Glutamatergic neuron (in vitro differentiated cells): Measurements from ENCODE around the gene LENG8. TPM values are rescaled to one million over a fixed set of nuclear protein-coding genes. Genes with fewer than 3 reads are reported as not detected.

ENCODE experiments used
- DNase-seq: peaks from one replicate; pipeline ENCODE4 v3.0.0; 2022
- H3K27ac Mint-ChIP-seq: one replicate; pipeline ENCODE4 v1.8.0; 2020; ENCODE audit warnings: mild to moderate bottlenecking, mixed read lengths, inconsistent platforms; ENCODE audit not compliant: unreplicated experiment
- H3K27me3 Mint-ChIP-seq: one replicate; pipeline ENCODE4 v1.8.0; 2020; ENCODE audit warnings: mild to moderate bottlenecking, moderate library complexity, mixed read lengths, inconsistent platforms; ENCODE audit not compliant: unreplicated experiment
- H3K36me3 Mint-ChIP-seq: one replicate; pipeline ENCODE4 v1.8.0; 2020; ENCODE audit warnings: mild to moderate bottlenecking, mixed read lengths, inconsistent platforms; ENCODE audit not compliant: unreplicated experiment
- H3K4me1 Mint-ChIP-seq: one replicate; pipeline ENCODE4 v1.8.0; 2020; ENCODE audit warnings: mild to moderate bottlenecking, low read depth, mixed read lengths, inconsistent platforms; ENCODE audit not compliant: unreplicated experiment
- H3K4me3 Mint-ChIP-seq: one replicate; pipeline ENCODE4 v1.8.0; 2020; ENCODE audit warnings: mild to moderate bottlenecking, mixed read lengths, inconsistent platforms; ENCODE audit not compliant: unreplicated experiment
- H3K9me3 Mint-ChIP-seq: one replicate; pipeline ENCODE4 v1.8.0; 2020; ENCODE audit warnings: mild to moderate bottlenecking, moderate library complexity, mixed read lengths, inconsistent platforms; ENCODE audit not compliant: unreplicated experiment
- total RNA-seq: library from RNA; stranded (reverse); fragmentation: NEBNext Ultra II Directional; extraction: Animal tissue kit (Norgen Biotek cat#: 25700); gene quantifications from one replicate; pipeline ENCODE4 v1.2.1, GENCODE V29; 2021; ENCODE audit not compliant: unreplicated experiment
- TF ChIP-seq, protein P1 (sequence below): fragments of 200-600 bp; sonication (generic); IDR thresholded peaks from one replicate; pipeline ENCODE4 v1.5.0; 2021; ENCODE audit not compliant: partially characterized antibody, unreplicated experiment

LENG8 gene
- total RNA-seq, 1 donor from 2014 or later, result 278 TPM

- Mint-ChIP-seq H3K36me3 (peaks cover 5% of the 10 kb centered on the region), H3K4me3 (no peak overlapping the region), H3K27me3 (peaks cover 13% of the 10 kb centered on the region), H3K9me3 (peaks cover 15% of the 10 kb centered on the region), H3K27ac (no peak overlapping the region), H3K4me1 (peaks cover 2% of the 10 kb centered on the region)
- TF ChIP-seq, protein P1, sequence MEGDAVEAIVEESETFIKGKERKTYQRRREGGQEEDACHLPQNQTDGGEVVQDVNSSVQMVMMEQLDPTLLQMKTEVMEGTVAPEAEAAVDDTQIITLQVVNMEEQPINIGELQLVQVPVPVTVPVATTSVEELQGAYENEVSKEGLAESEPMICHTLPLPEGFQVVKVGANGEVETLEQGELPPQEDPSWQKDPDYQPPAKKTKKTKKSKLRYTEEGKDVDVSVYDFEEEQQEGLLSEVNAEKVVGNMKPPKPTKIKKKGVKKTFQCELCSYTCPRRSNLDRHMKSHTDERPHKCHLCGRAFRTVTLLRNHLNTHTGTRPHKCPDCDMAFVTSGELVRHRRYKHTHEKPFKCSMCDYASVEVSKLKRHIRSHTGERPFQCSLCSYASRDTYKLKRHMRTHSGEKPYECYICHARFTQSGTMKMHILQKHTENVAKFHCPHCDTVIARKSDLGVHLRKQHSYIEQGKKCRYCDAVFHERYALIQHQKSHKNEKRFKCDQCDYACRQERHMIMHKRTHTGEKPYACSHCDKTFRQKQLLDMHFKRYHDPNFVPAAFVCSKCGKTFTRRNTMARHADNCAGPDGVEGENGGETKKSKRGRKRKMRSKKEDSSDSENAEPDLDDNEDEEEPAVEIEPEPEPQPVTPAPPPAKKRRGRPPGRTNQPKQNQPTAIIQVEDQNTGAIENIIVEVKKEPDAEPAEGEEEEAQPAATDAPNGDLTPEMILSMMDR, result no peak
- no peak for DNase-seq
These were observed 6.9 kb downstream of the LENG8 start for GRCh38 chr19:54455786-54456422.

GRCh38 chr19:54456423-54457373 lies 7.7 kb downstream of the LENG8 start:
- peaks cover 5% of the 10 kb centered on the region for H3K36me3 Mint-ChIP-seq
- no peak for DNase-seq
- peaks cover 16% of the 10 kb centered on the region for H3K9me3 Mint-ChIP-seq
- peaks cover 3% of the 10 kb centered on the region for H3K4me1 Mint-ChIP-seq
- no peak overlapping the region for H3K4me3 Mint-ChIP-seq
- peaks cover 11% of the 10 kb centered on the region for H3K27me3 Mint-ChIP-seq
- no peak overlapping the region for H3K27ac Mint-ChIP-seq
- TF ChIP-seq, protein P1, result no peak

DNA sequence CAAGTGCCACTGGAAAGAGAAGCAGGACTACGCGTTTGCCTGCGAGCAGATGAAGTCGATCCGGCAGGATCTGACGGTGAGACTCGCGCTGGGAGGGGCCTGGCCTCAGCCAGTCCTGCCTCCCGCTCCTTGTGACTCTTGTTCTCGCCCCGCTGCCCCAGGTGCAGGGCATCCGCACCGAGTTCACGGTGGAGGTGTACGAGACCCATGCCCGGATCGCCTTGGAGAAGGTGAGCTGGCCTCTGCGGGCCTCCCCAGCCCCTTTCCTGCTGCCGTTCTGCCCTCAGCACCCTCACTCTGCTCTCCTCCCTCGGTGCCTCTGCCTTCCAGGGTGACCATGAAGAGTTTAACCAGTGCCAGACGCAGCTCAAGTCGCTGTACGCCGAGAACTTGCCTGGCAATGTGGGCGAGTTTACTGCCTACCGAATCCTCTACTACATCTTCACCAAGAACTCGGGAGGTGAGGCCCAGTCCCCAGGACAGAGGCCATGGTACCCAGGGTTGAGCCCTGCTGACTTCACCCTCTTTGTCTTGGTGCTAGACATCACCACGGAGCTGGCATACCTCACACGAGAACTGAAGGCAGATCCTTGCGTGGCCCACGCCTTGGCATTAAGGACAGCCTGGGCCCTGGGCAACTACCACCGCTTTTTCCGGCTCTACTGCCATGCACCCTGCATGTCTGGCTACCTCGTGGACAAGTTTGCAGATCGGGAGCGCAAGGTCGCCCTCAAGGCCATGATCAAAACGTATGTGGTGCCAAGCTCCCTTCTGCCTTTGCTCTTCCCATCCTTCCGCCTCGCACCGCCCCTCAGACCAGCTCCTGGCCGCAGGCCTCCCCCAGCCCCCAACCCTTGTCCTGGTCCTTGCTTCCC lies 9.0 kb downstream of the LENG8 start:
- no peak overlapping the region for H3K4me3 Mint-ChIP-seq
- peaks cover 18% of the 10 kb centered on the region for H3K9me3 Mint-ChIP-seq
- no peak for DNase-seq
- H3K27me3 Mint-ChIP-seq, result peaks cover 11% of the 10 kb centered on the region
- peaks cover 3% of the 10 kb centered on the region for H3K4me1 Mint-ChIP-seq
- TF ChIP-seq, protein P1, result no peak
- no peak overlapping the region for H3K27ac Mint-ChIP-seq
- H3K36me3 Mint-ChIP-seq, result peaks cover 4% of the 10 kb centered on the region

DNA sequence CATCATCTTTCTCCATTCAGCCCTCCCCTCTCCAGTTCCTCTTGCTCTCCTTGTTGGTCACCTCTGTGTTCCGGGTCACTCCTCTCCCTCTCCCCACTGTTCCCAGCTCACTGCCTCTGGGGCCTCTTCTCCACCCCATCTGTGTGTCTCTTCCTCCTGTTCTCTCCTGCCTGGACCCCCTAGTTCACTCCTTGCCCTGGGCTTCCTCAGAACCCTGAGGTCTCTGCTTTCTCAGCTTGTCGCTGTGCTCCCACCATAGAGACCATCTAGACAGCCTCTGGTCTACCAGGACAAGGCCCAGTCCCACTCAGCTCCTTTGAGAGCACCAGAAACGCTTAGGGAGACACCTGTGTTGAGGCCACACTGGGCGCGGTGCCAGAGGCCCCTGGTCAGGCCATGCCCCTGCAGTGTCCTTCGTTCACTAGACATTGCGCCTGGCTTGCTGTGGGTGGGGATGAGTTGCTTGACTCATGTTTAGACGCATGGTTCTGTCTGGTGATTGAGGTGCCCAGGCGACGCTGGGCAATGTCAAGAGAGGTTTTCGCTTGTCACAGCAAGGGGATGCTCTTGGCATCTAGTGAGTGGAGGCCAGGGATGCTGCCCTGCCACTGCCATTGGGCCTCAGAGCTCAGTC lies 9.8 kb downstream of the LENG8 start:
- peaks cover 3% of the 10 kb centered on the region for H3K4me1 Mint-ChIP-seq
- DNase-seq, result no peak
- peaks cover 18% of the 10 kb centered on the region for H3K9me3 Mint-ChIP-seq
- peak overlapping the region; percentile 52 for H3K27ac Mint-ChIP-seq
- peaks cover 12% of the 10 kb centered on the region for H3K27me3 Mint-ChIP-seq
- H3K4me3 Mint-ChIP-seq, result no peak overlapping the region
- no peaks in the 10 kb centered on the region for H3K36me3 Mint-ChIP-seq
- TF ChIP-seq, protein P1, result no peak
